GM12878 (cell line): Measurements from ENCODE around the gene HCK. TPM values are rescaled to one million over a fixed set of nuclear protein-coding genes. Genes with fewer than 3 reads are reported as not detected.
A peak's percentile ranks its signal among the peaks of the same experiment; 100 is the strongest.

ENCODE experiments used
- ATAC-seq: fragments of 200-7000 bp; cut with Tn5 transposase; 3 replicates; pipeline ENCODE4 v1.9.1; 2020; ENCODE audit warnings: mild to moderate bottlenecking, moderate library complexity
- BruUV-seq: library from RNA; stranded (reverse); fragments of 400-500 nt; replicated peaks from 2 replicates; lab custom pipeline; 2021; lab: Mats Ljungman, UMichigan
- CTCF ChIA-PET: fragments of 300-600 bp; sonication (Branson Sonifier 250); formaldehyde crosslinking; extraction: SDS; loops from one replicate; lab custom pipeline; 2021; ENCODE audit warnings: inconsistent platforms; lab: Yijun Ruan, JAX
- POLR2A ChIA-PET: fragments of 350-600 bp; formaldehyde crosslinking; extraction: SDS; loops from one replicate; lab custom pipeline; 2021; ENCODE audit warnings: inconsistent platforms; lab: Charles Lee
- RAD21 ChIA-PET: fragments of 300-600 bp; sonication (Branson Sonifier 250); formaldehyde crosslinking; loops from one replicate; lab custom pipeline; 2023; ENCODE audit warnings: antibody characterized with exemption; ENCODE audit not compliant: unreplicated experiment; lab: Charles Lee
- SMC1A ChIA-PET: fragments of 300-600 bp; sonication (Branson Sonifier 250); formaldehyde crosslinking; loops from one replicate; lab custom pipeline; 2023; ENCODE audit not compliant: unreplicated experiment, uncharacterized antibody; lab: Charles Lee
- DNase-seq: peaks from one replicate; pipeline ENCODE4 v3.0.0-alpha.2; 2011; ENCODE audit warnings: low read depth, low spot score
- FAIRE-seq: peaks from 3 replicates; lab custom pipeline; 2011; peaks lifted over from hg19 to GRCh38; lab: Jason Lieb, UNC
- H2AFZ ChIP-seq: 2 replicates; pipeline ENCODE4 v1.6.0; 2011; ENCODE audit warnings: low read depth, low read length, control low read depth; ENCODE audit not compliant: control insufficient read depth
- H3K27ac ChIP-seq: 2 replicates; pipeline ENCODE4 v1.5.1; 2011; ENCODE audit warnings: control low read depth; ENCODE audit not compliant: control insufficient read depth, insufficient read depth
- H3K27me3 ChIP-seq, 2 experiments: replicated peaks in 1 of 2; 2 replicates each; pipeline versions ENCODE4 v1.6.0 to v1.6.1; 2011; ENCODE audit warnings: low read length in 1 of 2; ENCODE audit not compliant: control insufficient read depth in 2 of 2, insufficient read depth in 2 of 2
- H3K36me3 ChIP-seq, 2 experiments: 2 replicates each; pipeline ENCODE4 v1.5.1; 2011; ENCODE audit warnings: low read length in 1 of 2; ENCODE audit not compliant: control insufficient read depth in 2 of 2, insufficient read depth in 2 of 2
- H3K4me1 ChIP-seq: 2 replicates; pipeline ENCODE4 v1.6.1; 2011; ENCODE audit warnings: mild to moderate bottlenecking, low read length, moderate library complexity, mixed read lengths; ENCODE audit not compliant: control insufficient read depth, insufficient read depth
- H3K4me2 ChIP-seq: 2 replicates; pipeline ENCODE4 v1.6.0; 2011; ENCODE audit warnings: control low read depth; ENCODE audit not compliant: control insufficient read depth, insufficient read depth
- H3K4me3 ChIP-seq: fragments of 200-600 bp; sonication (generic); 2 replicates; pipeline ENCODE4 v1.5.1; 2016
- H3K79me2 ChIP-seq: 2 replicates; pipeline ENCODE4 v1.6.0; 2011; ENCODE audit warnings: low read length; ENCODE audit not compliant: control insufficient read depth, insufficient read depth
- H3K9ac ChIP-seq: 2 replicates; pipeline ENCODE4 v1.8.0; 2011; ENCODE audit warnings: low read length, control low read depth, mixed read lengths; ENCODE audit not compliant: control insufficient read depth, insufficient read depth
- H3K9me3 ChIP-seq: replicated peaks from 3 replicates; pipeline ENCODE4 v1.5.1; 2011; ENCODE audit warnings: mild to moderate bottlenecking, low read length; ENCODE audit not compliant: control insufficient read depth, insufficient read depth
- H4K20me1 ChIP-seq: 2 replicates; pipeline ENCODE4 v1.6.0; 2011; ENCODE audit not compliant: control insufficient read depth, insufficient read depth
- ESRRA ChIP-seq: IDR thresholded peaks from 2 replicates; pipeline ENCODE4 v1.6.1; 2012; ENCODE audit warnings: mild to moderate bottlenecking, low read length, improper control_type of control experiment
- NBN ChIP-seq: fragments of 450-650 bp; IDR thresholded peaks from 2 replicates; pipeline ENCODE4 v1.6.1; 2016
- WGBS: methylation state at CpG from one replicate; pipeline ENCODE4 v1.1.6; 2016; ENCODE audit warnings: low lambda C conversion rate; ENCODE audit not compliant: insufficient replicate concordance, insufficient coverage; ENCODE audit errors: missing lambda C conversion rate; 5-methylcytosine and 5-hydroxymethylcytosine counted together
- in situ Hi-C: fragments of 300-500 bp; cut with MboI; formaldehyde crosslinking; loops from 9 replicates; pipeline ENCODE4 v1.14.3; 2018; ENCODE audit warnings: mixed read lengths
- intact Hi-C: fragments of 100-400 bp; cut with micrococcal nuclease; formaldehyde crosslinking; loops from one replicate; pipeline ENCODE4 v1.14.2; 2022; ENCODE audit not compliant: unreplicated experiment
- polyA plus RNA-seq, 11 experiments: library from polyadenylated mRNA; depleted of rRNA in 4 of 11; unstranded in 6 of 11; stranded (reverse) in 5 of 11; fragments of >200 nt; fragmentation: Nextera tagmentation in 4 of 11; fragmentation: Illumina TruSeq in 1 of 11; extraction: Ambion mirVana in 4 of 11; extraction: Trizol in 1 of 11; gene quantifications; 1 replicate in 1 of 11; 2 replicates in 10 of 11; pipeline versions ENCODE4 v1.2.1 to v1.2.3, GENCODE V29; 2011 to 2016; ENCODE audit warnings: inconsistent platforms in 2 of 11, missing spikeins in 2 of 11, low read depth in 1 of 11
- total RNA-seq, 4 experiments: library from RNA; depleted of rRNA in 3 of 4; stranded (reverse); fragments of >200 nt in 3 of 4; fragmentation: Illumina TruSeq in 1 of 4; extraction: Trizol in 1 of 4; gene quantifications; 2 replicates each; pipeline versions ENCODE4 v1.2.1 to v1.2.3, GENCODE V29; 2013 to 2021
- TF ChIP-seq, protein P1 (sequence below): fragments of 450-650 bp; IDR thresholded peaks from 2 replicates; pipeline ENCODE4 v1.6.1; 2017; ENCODE audit warnings: mild to moderate bottlenecking, moderate library complexity

The HCK gene
- total and polyA plus RNA-seq, 10 of the 15 experiments (the other 5 are each of a cell fraction or from before 2014, with no cell fraction given), result 1.3 to 30.3 (median 18.5) TPM

DNA sequence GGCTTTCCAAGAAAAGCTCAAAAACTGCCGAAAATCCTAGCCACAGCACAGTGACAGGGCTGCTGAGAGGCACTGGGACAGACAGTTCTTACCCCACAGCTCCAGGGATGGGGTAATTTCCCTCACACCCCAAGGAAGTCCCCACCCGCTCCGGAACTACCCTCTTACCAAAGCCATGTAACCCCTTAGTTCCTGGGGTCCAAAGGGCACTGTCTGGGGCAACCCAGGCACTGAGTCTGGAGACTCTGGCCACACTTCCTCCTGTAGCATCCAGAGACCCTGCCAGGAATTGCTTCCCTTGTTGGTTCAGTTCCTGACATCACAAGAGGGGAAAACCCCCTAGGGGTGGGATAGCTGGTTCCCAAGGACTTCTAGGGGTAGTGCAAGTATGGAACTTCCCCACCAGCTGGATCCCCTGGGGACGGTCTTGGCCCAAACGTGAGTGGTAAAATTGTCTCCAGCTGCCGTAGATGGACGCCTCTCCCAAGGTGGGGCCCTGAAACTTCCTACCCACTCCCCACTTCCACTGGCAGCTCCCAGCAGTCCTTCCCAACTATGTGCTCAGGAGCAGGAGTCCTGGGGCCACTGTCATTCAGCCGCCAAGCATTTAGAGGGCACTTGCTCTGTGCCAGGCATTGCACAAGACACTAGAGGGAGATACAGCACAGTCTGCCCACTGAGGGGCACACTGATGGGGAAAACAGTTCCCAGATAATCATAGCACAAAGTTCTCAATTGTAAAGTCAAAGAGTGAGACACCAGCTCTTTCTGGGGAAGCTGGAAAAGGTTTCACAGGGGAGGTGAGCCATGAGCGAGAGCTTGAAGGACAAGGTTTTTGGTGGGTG lies 17.2 kb upstream of the HCK start (continued):
- TF ChIP-seq, protein P1, sequence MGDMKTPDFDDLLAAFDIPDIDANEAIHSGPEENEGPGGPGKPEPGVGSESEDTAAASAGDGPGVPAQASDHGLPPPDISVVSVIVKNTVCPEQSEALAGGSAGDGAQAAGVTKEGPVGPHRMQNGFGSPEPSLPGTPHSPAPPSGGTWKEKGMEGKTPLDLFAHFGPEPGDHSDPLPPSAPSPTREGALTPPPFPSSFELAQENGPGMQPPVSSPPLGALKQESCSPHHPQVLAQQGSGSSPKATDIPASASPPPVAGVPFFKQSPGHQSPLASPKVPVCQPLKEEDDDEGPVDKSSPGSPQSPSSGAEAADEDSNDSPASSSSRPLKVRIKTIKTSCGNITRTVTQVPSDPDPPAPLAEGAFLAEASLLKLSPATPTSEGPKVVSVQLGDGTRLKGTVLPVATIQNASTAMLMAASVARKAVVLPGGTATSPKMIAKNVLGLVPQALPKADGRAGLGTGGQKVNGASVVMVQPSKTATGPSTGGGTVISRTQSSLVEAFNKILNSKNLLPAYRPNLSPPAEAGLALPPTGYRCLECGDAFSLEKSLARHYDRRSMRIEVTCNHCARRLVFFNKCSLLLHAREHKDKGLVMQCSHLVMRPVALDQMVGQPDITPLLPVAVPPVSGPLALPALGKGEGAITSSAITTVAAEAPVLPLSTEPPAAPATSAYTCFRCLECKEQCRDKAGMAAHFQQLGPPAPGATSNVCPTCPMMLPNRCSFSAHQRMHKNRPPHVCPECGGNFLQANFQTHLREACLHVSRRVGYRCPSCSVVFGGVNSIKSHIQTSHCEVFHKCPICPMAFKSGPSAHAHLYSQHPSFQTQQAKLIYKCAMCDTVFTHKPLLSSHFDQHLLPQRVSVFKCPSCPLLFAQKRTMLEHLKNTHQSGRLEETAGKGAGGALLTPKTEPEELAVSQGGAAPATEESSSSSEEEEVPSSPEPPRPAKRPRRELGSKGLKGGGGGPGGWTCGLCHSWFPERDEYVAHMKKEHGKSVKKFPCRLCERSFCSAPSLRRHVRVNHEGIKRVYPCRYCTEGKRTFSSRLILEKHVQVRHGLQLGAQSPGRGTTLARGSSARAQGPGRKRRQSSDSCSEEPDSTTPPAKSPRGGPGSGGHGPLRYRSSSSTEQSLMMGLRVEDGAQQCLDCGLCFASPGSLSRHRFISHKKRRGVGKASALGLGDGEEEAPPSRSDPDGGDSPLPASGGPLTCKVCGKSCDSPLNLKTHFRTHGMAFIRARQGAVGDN, result 0 out of 2 replicates have a peak, but pooled peaks have one; percentile 11

DNA sequence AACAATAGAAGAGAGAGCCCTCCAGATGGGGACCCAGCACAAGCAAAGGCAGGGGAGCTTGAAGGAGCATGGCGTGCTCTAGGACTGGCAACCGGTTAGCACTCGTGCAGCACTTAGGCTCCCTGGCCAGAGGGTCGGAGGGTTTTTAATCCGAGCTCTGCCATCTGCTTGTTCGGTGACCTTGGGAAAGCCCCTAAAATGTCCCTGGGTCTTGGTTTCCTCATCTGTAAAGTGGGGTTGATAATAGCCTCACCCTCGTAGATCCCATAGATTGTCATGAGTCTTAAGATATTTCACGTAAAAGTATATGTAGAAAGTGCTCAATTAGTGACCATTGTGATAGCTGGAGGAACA lies 16.6 kb upstream of the HCK start:
- RAD21 ChIA-PET, result interaction anchor here (1.0 to 10.3 kb wide), 24 partner anchors 9 to 617 kb away, joined by 3 to 220 read pairs (median 4); partner anchors contain the start of genes HCK and PDRG1
- no TSS peak for BruUV-seq
- Histone ChIP-seq H3K4me3 (no peak overlapping the region), H3K27ac (peak overlapping the region; percentile 42), H3K36me3 (no peaks in the 10 kb centered on the region), H3K4me1 (peaks cover 31% of the 10 kb centered on the region), H3K79me2 (no peaks in the 10 kb centered on the region), H2AFZ (peak overlapping the region; percentile 55; the same call in 1 of the 2 replicates), H3K27me3 (no peaks in the 10 kb centered on the region; a peak in 1 of 4 replicates), H4K20me1 (no peaks in the 10 kb centered on the region), H3K9me3 (peaks cover 5% of the 10 kb centered on the region; the same call in 2 of the 3 replicates), H3K4me2 (peak overlapping the region; percentile 28; the same call in 1 of the 2 replicates)
- DNase-seq (no peak), ATAC-seq (peak; percentile 63)
- intact Hi-C loops, result loop anchor here (1.0 to 2.0 kb wide), 2 partner anchors 27 to 57 kb away; no protein-coding TSS in a partner anchor
- SMC1A ChIA-PET, result interaction anchor here (0.7 to 10.2 kb wide), 29 partner anchors 10 to 617 kb away, joined by 3 to 344 read pairs (median 5); partner anchors contain the start of genes HCK and TM9SF4
- CTCF ChIA-PET, result interaction anchor here (0.6 to 9.5 kb wide), 40 partner anchors 10 to 743 kb away, joined by 3 to 298 read pairs (median 6); partner anchors contain the start of genes HCK, PDRG1 and TM9SF4
- 3% methylated on average over 8 of the region's 8 CpGs for WGBS
- POLR2A ChIA-PET, result interaction anchor here (0.5 to 3.2 kb wide), 11 partner anchors 17 to 178 kb away, joined by 3 to 30 read pairs (median 5); partner anchors contain the start of genes HCK and TM9SF4
- TF ChIP-seq ESRRA, result peak; percentile 81; the same call in 1 of the 2 replicates
- no peak for TF ChIP-seq NBN
- TF ChIP-seq, all 136 proteins: peak for 1
- FAIRE-seq, result no peak
- in situ Hi-C loops, result no loop called here
- H3K9ac ChIP-seq, result no peak overlapping the region
